NOMO-1 treated with DMSO at 0.1 percent for 48 hours (cell line): ENCODE results near the gene CTNND2.

Source experiments
- DNase-seq: peaks from one replicate; lab custom pipeline; 2025; ENCODE audit not compliant: unreplicated experiment; lab: John Stamatoyannopoulos, UW

CTNND2 gene, protein sequence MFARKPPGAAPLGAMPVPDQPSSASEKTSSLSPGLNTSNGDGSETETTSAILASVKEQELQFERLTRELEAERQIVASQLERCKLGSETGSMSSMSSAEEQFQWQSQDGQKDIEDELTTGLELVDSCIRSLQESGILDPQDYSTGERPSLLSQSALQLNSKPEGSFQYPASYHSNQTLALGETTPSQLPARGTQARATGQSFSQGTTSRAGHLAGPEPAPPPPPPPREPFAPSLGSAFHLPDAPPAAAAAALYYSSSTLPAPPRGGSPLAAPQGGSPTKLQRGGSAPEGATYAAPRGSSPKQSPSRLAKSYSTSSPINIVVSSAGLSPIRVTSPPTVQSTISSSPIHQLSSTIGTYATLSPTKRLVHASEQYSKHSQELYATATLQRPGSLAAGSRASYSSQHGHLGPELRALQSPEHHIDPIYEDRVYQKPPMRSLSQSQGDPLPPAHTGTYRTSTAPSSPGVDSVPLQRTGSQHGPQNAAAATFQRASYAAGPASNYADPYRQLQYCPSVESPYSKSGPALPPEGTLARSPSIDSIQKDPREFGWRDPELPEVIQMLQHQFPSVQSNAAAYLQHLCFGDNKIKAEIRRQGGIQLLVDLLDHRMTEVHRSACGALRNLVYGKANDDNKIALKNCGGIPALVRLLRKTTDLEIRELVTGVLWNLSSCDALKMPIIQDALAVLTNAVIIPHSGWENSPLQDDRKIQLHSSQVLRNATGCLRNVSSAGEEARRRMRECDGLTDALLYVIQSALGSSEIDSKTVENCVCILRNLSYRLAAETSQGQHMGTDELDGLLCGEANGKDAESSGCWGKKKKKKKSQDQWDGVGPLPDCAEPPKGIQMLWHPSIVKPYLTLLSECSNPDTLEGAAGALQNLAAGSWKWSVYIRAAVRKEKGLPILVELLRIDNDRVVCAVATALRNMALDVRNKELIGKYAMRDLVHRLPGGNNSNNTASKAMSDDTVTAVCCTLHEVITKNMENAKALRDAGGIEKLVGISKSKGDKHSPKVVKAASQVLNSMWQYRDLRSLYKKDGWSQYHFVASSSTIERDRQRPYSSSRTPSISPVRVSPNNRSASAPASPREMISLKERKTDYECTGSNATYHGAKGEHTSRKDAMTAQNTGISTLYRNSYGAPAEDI (N-terminal part only)

DNA sequence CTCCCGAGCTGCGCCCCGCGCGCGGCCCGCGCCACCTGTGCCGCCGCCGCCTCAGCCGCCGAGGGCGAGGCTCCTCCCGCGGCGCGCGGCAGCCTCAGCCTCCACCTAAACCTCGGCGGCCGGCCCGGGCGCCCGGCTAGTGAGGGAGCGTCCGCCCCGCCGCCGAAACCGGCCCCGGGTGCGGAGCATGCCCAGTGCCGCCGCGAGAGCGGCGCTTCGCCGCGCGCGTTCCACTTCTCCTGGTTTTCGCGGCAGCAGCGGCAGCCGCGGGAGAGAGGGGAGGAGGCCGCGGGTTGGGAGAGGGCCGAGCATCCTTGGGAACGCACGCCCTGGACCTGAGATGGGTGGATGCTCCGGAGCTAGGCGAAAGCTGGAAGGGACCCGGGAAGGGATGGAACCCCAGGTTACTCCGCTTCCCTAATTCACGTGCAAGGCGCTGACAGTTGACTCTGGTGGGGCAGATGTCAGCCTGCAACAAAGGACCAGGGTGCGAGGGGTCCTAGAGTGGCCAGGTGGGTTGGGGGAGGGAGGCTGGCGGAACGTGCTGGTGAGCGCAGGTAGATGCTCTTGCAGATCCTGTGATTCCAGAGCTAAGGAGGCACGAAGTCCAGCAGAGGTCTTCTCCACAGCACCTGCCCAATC is at the start of gene CTNND2:
CTNND2 (minus strand) TSS at position 182 of the 642 bp plus-strand sequence. CDS start 593 bp downstream, outside the sequence.
- no peak for DNase-seq

- DNase-seq = no peak
These were observed 42.1 kb upstream of the CTNND2 start for GRCh38 chr5:11946317-11946716.

DNA sequence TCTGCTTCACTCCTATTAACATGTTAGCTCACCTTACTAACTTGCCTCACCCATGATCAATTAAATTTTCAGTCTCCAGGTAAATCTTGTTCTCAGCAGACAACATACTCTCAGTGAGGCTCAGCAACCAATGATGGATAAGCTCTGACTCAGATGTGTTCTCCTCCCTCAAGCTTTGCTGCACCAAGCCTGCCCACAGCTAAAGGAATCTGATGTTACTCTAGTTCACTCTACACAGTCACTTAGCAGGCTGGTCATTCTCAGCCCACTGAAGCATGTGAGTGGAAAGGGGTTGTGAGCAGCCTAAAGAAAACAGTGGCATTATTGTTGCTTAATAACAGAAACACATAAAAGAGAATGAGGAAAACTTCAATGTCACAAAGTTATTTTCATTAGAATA is 37.3 kb upstream of the CTNND2 start:
- no peak for DNase-seq

GRCh38 chr5:11931638-11932037 is 27.4 kb upstream of the CTNND2 start:
- no peak for DNase-seq

GRCh38 chr5:11928909-11929308 is 24.7 kb upstream of the CTNND2 start:
- no peak for DNase-seq

GRCh38 chr5:11925701-11926100 is 21.5 kb upstream of the CTNND2 start:
- DNase-seq = no peak

- DNase-seq = no peak
These were observed 18.1 kb upstream of the CTNND2 start for GRCh38 chr5:11922394-11922793.

GRCh38 chr5:11918463-11919045 is 14.3 kb upstream of the CTNND2 start:
- no peak for DNase-seq

DNA sequence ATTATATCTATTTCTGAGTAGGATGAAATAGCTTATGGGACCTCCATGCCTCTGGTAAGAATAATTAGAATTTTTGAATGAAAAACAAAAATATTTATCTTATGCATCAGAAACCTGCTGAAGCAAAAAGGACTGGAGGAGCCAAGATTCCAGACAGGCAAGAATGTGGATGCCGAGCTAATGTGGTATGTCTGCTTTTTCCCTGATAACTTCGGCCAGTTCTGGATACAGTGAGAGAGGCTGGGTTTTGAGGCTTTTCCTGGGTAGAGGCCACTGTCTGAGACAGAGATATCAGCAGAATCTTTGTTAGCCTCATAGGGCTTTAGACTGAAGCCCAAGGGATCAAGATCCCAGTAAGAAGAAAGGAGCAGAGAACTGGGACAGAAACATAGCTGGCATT is 5.2 kb upstream of the CTNND2 start:
- no peak for DNase-seq

- no peak for DNase-seq
These were observed 2.3 kb upstream of the CTNND2 start for GRCh38 chr5:11906497-11906896.

DNA sequence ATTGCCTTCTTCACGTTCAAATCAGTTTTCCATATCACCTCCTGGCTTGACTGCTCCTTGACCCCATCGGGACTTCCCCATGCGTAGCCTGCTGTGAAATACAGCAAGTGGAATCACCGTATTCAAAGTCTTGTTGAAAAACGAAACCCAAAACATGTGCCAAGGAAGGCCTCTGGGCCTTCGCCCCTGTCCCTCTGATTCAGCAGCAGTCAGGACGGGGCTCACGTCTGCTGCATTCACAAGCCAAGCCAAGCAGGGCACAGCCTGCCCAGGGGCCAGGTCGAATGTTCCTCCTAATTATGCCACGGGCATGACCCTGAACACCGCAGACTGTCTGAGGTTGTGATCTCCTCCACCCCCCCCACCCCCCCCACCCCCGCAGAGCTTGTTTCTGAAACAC is 960 bp upstream of the CTNND2 start:
- DNase-seq = no peak

GRCh38 chr5:11903614-11904264 is 507 bp downstream of the CTNND2 start:
- DNase-seq = no peak

GRCh38 chr5:11903121-11903613 is 1.1 kb downstream of the CTNND2 start:
- DNase-seq = no peak

- no peak for DNase-seq
These were observed 2.0 kb downstream of the CTNND2 start for GRCh38 chr5:11902201-11902619.

- no peak for DNase-seq
These were observed 5.5 kb downstream of the CTNND2 start for GRCh38 chr5:11898787-11899186.

DNA sequence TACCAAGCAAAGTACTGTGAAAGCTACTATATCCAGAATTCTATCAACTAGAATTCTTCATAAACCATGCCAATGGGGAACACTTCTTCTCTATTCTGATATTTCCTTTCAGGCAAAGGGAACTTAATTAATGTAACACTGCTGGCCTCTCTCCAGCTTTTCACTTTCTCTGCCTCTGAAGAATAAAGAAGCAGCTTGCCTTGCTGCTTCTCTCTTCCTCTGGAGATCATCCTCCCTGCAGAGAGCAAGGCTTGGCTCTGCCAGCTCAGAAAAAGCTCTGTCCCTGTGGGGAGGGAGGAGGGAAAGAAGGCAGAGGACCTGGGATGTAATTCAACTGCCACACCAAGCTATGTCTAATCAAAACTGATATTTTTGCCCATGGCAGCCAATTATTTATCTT is 6.5 kb downstream of the CTNND2 start:
- DNase-seq = no peak

DNA sequence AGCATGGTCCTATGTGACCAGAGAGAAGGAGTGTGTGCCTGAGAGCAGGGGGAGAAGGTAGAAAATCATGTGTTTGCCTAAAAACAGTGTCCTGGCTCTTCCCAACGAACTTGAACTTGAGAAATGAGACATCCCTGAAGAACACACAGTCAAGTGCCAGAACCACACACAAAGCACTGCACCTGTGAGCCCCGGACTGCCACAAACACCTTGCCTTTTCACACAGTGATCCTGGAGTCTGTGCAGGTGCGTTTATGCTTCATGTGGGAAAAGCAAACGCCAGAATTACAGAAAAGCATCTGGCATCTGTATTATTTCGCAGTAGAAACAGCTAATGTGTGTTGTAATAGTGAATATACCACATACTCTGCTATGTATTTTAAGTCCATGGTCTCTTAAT is 9.3 kb downstream of the CTNND2 start:
- DNase-seq = no peak

DNA sequence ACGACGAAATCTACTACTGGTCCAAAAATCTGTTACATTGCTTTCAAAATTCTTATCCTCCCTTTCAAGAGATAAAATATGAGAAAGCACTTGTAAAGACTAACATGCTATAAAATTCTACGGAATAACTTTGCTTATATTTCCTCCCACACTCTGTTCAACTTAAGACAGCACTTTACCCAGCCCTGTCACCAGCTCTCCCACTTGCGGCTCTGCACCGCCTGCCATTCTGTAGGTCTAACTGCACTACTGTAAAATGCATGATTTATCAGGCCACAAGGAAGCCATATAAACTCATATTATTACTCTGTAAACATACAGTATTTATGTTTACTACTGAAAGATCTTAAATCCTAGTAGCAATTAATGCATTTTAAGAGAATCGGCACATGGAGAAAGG is 11.4 kb downstream of the CTNND2 start:
- no peak for DNase-seq

GRCh38 chr5:11890777-11891176 is 13.5 kb downstream of the CTNND2 start:
- DNase-seq = no peak

DNA sequence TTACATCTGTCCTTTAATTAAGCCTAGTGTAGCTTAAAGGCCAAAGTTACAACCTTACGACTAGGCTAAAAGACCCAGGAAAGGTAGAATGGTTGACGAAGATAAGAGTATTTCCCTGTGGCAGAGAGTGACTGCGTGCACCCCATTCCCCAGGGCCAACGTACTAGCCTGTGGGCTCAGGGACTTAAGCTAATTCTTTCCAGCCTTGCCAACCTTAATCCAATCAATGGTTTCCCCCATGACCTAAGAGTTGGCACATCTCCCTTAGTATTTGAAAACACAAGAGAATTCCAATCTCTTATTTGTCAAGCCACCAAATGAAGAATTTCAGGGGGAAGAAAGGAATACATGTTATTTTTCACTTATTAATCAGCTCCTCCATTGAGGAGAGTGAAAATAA is 16.0 kb downstream of the CTNND2 start:
- no peak for DNase-seq
